Umbilical cord (tissue), 2 donors: Measurements from ENCODE around the gene NUDCD2. TPM values are rescaled to one million over a fixed set of nuclear protein-coding genes. Genes with fewer than 3 reads are reported as not detected.
"Not testable (repeated sequence)": the region's sequence is repeated elsewhere in the genome, so short reads cannot be mapped to it uniquely, and the experiment has no call there.

Experiments
- DNase-seq: peaks from one replicate; pipeline ENCODE4 v3.0.0-alpha.2; 2015; ENCODE audit warnings: low spot score
- total RNA-seq: library from RNA; depleted of rRNA; stranded (reverse); fragments of >200 nt; gene quantifications from one replicate; pipeline ENCODE4 v1.2.3, GENCODE V29; 2014; ENCODE audit warnings: low replicate concordance; ENCODE audit not compliant: insufficient read depth

NUDCD2 gene
- total RNA-seq, 1 donor from 2014 or later, result 16.4 TPM

- DNase-seq, result no peak
Measured at GRCh38 chr5:163473635-163474243, 13.8 kb upstream of the NUDCD2 start.

- no peak for DNase-seq
Measured at GRCh38 chr5:163467682-163468081, 7.8 kb upstream of the NUDCD2 start.

GRCh38 chr5:163463063-163463435 is 3.1 kb upstream of the NUDCD2 start:
- peak; percentile 12 for DNase-seq

- peak; percentile 60 for DNase-seq
Measured at GRCh38 chr5:163460562-163461171, 765 bp upstream of the NUDCD2 start, which contains the start of gene HMMR. TSS of gene HMMR (plus strand) at chr5:163460632. CDS start at chr5:163460693, 61 bp downstream.

DNA sequence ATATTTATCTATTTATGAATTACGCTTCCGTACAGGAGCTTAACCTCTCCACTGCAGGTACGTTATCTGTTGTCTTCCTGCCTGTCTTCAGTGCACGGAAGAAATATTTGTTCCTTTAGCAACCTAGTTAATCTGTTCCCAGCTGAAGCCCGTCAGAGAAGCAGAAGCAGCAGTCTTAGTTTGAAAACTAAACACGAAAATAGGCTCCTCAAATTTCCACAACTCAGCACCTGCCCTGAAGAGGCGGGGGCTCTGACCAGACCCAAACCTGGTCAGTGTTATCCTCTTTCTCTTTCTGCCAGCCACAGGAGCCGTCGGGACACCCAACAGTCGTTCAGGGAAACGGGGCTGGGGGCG is 462 bp downstream of the NUDCD2 start:
- DNase-seq, result no peak

GRCh38 chr5:163458778-163459385 is 1.0 kb downstream of the NUDCD2 start:
- DNase-seq, result no peak

DNA sequence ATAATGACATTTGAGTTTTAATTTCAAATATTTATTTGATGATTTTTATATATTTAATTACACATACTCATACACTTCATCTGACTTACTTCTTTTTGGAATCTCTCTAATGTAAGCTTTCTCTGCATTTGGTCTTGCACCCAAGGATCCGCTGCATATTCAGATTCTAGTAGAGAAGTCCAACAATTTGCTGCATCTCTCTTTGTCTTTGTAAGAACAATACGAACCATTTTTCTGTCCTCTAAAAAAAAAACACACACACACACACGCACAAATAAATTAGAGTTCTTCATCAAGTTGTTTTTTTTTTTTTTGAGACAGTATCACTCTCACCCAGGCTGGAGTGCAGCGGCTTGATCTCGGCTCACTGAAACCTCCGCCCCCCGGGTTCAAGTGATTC is 3.1 kb downstream of the NUDCD2 start:
- DNase-seq, result no peak

DNA sequence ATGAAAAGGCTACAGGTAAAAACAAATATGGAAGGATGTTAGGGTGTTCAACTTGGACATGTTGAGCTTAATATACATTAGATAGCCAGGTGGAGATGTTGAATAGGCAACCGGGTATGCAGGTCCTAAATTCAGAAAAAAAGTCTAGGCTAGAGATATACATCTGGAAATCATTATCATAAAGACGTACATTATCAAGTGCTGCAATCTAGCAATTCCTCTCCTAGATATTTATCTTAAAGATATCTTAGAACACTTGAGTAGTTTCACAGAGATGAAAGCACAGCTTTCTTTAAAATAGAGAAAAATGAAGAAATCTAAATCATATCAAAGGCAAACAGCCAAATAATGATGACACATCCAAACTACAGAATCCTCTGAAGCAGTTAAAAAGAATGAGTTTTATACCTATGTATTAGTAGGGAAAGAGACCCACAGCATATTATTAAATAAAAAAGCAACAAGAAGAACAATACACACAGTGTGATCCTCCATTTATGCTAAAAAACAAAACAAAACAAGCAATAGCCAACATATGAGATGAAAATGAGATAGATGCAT is 3.8 kb downstream of the NUDCD2 start:
- DNase-seq, result no peak

DNA sequence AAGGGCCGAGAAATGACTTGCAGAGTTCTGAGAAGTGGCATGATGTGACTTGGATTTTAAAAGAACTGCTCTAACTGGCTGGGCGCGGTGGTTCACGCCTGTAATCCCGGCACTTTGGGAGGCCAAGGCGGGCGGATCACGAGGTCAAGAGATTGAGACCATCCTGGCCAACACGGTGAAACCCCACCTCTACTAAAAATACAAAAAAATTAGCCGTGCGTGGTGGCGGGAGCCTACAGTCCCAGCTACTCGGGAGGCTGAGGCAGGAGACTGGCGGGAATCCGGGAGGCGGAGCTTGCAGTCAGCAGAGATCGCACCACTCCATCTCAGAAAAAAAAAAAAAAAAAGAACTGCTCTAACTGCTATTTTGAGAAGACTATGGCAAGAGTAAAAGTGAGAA is 4.5 kb downstream of the NUDCD2 start:
- DNase-seq, result not testable (repeated sequence)

DNA sequence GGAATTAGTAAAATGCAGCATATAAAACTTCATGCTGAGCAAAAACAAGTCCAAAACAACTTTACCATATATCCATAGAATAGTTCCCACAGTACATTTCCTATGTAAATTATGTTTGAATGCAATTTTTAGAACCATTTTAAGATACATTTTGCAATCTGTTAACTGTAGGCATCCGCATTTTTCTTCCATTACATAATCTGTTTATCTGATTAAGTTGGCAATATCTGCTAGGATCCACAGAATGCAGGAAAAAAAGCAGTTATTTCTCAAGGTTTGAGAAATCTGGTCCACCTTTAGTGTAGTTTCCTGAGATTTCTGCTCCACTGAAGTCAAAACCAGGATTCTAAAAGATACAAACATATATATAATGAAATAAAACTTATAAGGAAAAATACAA is 6.2 kb downstream of the NUDCD2 start:
- DNase-seq, result no peak

DNA sequence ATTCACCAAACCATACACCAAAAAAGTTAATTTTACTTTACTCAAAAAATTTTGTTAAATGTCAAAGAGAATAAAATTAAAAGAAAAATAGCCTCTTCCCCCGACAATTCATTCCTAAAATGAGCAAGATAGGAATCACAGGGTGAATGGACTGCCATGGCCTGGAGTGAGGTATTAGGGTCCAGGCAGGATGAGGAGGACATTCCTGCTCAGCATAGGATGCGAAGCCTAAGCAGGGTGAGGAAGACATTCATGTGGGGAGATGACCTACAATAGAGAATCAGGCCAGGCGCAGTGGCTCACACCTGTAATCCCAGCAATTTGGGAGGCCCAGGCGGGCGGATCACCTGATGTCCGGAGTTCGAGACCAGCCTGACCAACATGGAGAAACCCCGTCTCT is 8.4 kb downstream of the NUDCD2 start:
- DNase-seq, result no peak

DNA sequence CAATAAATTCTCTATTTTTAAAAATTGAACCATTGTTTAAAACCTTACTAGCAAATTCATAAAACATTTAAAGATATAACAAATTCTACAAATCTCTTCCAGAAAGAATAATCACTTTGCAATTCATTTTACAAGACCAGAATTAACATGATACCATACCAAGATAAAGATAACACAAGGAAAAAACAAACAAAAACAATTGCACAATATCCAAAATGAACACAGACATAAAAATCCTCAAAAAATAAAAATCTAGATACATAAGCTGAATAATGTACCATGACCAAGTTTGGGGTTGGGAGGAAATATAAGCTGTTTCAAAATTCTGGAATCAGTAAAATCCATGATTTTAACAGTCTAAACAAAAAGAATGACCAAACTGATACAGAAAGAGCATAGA is 11.4 kb downstream of the NUDCD2 start:
- no peak for DNase-seq

DNA sequence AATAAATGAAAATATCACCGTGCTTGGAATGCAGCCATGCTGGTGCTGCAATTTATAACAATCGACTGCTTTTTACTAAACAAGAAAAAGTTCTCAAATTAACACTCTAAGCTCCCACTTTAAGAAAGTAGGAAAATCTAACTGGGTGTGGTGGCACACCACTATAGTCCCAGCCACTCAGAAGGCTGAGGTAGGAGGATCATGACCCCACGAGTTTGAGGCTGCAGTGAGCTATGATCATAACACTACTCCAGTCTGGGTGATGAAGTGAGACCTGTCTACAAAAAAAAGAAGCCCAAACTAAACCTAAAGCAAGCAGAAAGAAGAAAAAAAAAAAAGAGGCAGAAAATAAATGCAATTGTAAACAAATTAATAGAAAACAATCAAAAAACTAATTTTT is 12.0 kb downstream of the NUDCD2 start:
- no peak for DNase-seq

GRCh38 chr5:163447191-163447590 is 12.7 kb downstream of the NUDCD2 start:
- no peak for DNase-seq

DNA sequence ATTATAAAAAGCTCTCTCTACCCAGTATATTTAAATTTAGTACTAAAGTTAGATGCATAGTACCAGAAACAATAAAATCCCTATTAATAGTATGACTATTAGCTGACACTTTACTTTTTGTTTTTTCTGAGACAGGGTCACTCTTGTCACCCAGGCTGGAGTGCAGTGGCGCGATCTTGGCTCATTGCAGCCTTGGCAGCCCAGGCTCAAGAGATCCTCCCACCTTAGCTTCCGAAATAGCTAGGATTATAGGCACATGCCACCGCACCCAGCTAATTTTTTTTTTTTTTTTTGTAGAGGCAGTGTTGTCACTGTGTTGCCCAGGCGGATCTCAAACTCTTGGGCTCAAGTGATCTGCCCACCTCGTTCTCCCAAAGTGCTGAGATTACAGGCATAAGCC is 14.6 kb downstream of the NUDCD2 start:
- DNase-seq, result no peak

DNA sequence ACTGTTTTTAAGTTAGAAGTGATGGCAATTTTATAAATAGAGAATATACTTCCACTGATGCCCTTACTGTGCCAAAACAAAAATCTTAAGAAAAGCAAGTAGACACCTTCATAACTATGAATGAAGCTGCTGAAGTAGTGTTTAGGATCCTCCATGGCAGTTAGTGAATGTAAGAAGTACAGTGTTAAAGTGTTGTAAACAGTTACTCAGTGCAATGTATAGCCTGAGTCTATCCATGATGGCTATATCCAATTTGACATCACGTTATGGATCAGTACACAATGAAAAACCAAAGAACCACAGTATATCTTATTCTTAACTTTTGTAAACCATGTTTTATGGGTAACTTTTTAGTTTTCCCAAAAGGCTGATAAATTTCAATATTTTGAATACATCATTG is 15.4 kb downstream of the NUDCD2 start:
- DNase-seq, result no peak

DNA sequence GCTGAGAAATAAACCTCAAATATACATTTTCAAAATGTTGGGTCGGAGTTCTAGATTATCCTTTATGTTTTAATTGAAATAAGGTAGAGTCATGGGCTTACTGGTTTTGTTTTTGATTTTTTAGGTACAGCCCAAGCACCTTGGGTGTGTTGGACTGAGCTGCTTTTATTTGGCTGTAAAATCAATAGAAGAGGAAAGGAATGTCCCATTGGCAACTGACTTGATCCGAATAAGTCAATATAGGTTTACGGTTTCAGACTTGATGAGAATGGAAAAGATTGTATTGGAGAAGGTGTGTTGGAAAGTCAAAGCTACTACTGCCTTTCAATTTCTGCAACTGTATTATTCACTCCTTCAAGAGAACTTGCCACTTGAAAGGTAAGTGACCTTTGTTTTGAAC is 18.9 kb downstream of the NUDCD2 start:
- DNase-seq, result no peak

GRCh38 chr5:163439092-163439425 is 20.8 kb downstream of the NUDCD2 start:
- DNase-seq, result no peak

GRCh38 chr5:163437309-163438182 is 22.4 kb downstream of the NUDCD2 start, which contains the start of gene CCNG1:
TSS of gene CCNG1 (plus strand) at chr5:163437595. CDS start at chr5:163439257, 1,662 bp downstream.
- DNase-seq, result peak; percentile 99

DNA sequence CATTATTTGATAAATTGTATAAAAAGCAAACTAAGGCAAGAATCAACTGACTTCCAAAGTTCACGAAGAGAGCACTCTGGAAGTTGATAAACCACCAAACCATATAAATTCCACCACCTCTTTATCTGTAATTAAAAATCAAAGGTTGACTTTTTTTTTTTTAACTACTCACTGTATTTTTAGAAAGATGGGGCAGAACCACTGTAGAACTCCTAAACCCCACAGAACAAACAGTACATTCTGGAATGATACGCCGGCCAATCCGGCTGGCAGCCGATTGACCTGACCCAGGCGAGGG is 22.9 kb downstream of the NUDCD2 start:
- peak; percentile 8 for DNase-seq

GRCh38 chr5:163436515-163436914 is 23.4 kb downstream of the NUDCD2 start:
- no peak for DNase-seq

DNA sequence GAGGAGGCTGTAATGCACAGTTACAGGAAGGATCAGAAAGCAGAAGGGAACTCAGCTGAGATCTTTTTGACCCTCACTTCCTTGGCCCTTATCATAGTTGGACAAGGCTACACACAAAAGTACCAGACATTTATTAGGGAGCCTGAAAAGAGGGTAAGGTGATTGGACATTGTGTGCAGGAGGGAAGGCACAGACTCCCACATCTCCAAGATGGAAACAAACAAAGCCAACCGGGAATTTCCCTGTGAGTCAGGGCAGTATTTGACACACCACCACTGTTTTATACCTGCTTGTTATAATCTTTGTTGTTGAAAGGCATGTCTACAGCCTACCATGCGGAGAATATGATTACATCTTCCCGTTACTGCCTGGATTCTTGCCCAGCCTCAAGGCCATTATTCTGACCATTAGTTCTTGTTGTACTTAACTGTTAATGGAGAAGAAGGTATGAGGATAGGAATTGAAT is 25.5 kb downstream of the NUDCD2 start:
- no peak for DNase-seq
